ENCODE data around the gene SCAPER.
"Not testable (repeated sequence)": the region's sequence is repeated elsewhere in the genome, so short reads cannot be mapped to it uniquely, and the experiment has no call there.

The SCAPER gene

GRCh38 chr15:76501726-76502125 lies 403.4 kb downstream of the SCAPER start:
- DNase-seq (ENCODE audit: low read depth in 2 of 2) = no peak

- no peak for DNase-seq (ENCODE audit: low read depth in 2 of 2)
These were observed 404.1 kb downstream of the SCAPER start for GRCh38 chr15:76501011-76501410.

GRCh38 chr15:76495487-76495886 lies 409.7 kb downstream of the SCAPER start:
- no peak for DNase-seq (ENCODE audit: low read depth in 2 of 2)

GRCh38 chr15:76492538-76492937 lies 412.6 kb downstream of the SCAPER start:
- DNase-seq (ENCODE audit: low read depth in 2 of 2) = no peak

- no peak for DNase-seq (ENCODE audit: low read depth in 2 of 2)
These were observed 421.4 kb downstream of the SCAPER start for GRCh38 chr15:76483752-76484151.

- DNase-seq (ENCODE audit: low read depth in 2 of 2) = no peak
These were observed 422.1 kb downstream of the SCAPER start for GRCh38 chr15:76483018-76483417.

GRCh38 chr15:76480267-76480666 lies 424.9 kb downstream of the SCAPER start:
- no peak for DNase-seq (ENCODE audit: low read depth in 2 of 2)

GRCh38 chr15:76470691-76471090 lies 434.4 kb downstream of the SCAPER start:
- DNase-seq (ENCODE audit: low read depth in 2 of 2) = no peak

- no peak for DNase-seq (ENCODE audit: low read depth in 2 of 2)
These were observed 436.4 kb downstream of the SCAPER start for GRCh38 chr15:76468722-76469121.

- no peak for DNase-seq (ENCODE audit: low read depth in 2 of 2)
These were observed 438.0 kb downstream of the SCAPER start for GRCh38 chr15:76467136-76467535.

GRCh38 chr15:76465728-76466127 lies 439.4 kb downstream of the SCAPER start:
- DNase-seq (ENCODE audit: low read depth in 2 of 2) = no peak

GRCh38 chr15:76464247-76464646 lies 440.9 kb downstream of the SCAPER start:
- no peak for DNase-seq (ENCODE audit: low read depth in 2 of 2)

GRCh38 chr15:76460871-76461270 lies 444.3 kb downstream of the SCAPER start:
- no peak for DNase-seq (ENCODE audit: low read depth in 2 of 2)

GRCh38 chr15:76460347-76460746 lies 444.8 kb downstream of the SCAPER start:
- no peak for DNase-seq (ENCODE audit: low read depth in 2 of 2)

- DNase-seq (ENCODE audit: low read depth in 2 of 2) = no peak
These were observed 453.6 kb downstream of the SCAPER start for GRCh38 chr15:76451540-76451939.

GRCh38 chr15:76449455-76449854 lies 455.7 kb downstream of the SCAPER start:
- DNase-seq (ENCODE audit: low read depth in 2 of 2) = no peak

GRCh38 chr15:76448755-76449154 lies 456.4 kb downstream of the SCAPER start:
- DNase-seq (ENCODE audit: low read depth in 2 of 2) = no peak

GRCh38 chr15:76447728-76448441 lies 457.3 kb downstream of the SCAPER start:
- DNase-seq (ENCODE audit: low read depth in 2 of 2) = no peak

GRCh38 chr15:76440441-76440840 lies 464.7 kb downstream of the SCAPER start:
- DNase-seq (ENCODE audit: low read depth in 2 of 2) = no peak

GRCh38 chr15:76439542-76439941 lies 465.6 kb downstream of the SCAPER start:
- no peak for DNase-seq (ENCODE audit: low read depth in 2 of 2)

- DNase-seq (ENCODE audit: low read depth in 2 of 2) = no peak
These were observed 471.2 kb downstream of the SCAPER start for GRCh38 chr15:76433798-76434400.

- not testable (repeated sequence) for DNase-seq (ENCODE audit: low read depth in 2 of 2)
These were observed 472.1 kb downstream of the SCAPER start for GRCh38 chr15:76433036-76433435.

GRCh38 chr15:76432604-76433003 lies 472.5 kb downstream of the SCAPER start:
- DNase-seq (ENCODE audit: low read depth in 2 of 2) = no peak

GRCh38 chr15:76431971-76432370 lies 473.2 kb downstream of the SCAPER start:
- DNase-seq (ENCODE audit: low read depth in 2 of 2) = no peak
